Epithelial cell of prostate (primary cell): ENCODE measurements around the gene TMEM120B.

Source experiments
- DNase-seq: peaks from one replicate; pipeline ENCODE4 v3.0.0-alpha.2; 2011; ENCODE audit warnings: low read depth, low spot score
- H3K27ac ChIP-seq: fragments of 450-650 bp; 2 replicates; pipeline ENCODE4 v1.5.1; 2017; ENCODE audit warnings: mild to moderate bottlenecking

TMEM120B gene

DNA sequence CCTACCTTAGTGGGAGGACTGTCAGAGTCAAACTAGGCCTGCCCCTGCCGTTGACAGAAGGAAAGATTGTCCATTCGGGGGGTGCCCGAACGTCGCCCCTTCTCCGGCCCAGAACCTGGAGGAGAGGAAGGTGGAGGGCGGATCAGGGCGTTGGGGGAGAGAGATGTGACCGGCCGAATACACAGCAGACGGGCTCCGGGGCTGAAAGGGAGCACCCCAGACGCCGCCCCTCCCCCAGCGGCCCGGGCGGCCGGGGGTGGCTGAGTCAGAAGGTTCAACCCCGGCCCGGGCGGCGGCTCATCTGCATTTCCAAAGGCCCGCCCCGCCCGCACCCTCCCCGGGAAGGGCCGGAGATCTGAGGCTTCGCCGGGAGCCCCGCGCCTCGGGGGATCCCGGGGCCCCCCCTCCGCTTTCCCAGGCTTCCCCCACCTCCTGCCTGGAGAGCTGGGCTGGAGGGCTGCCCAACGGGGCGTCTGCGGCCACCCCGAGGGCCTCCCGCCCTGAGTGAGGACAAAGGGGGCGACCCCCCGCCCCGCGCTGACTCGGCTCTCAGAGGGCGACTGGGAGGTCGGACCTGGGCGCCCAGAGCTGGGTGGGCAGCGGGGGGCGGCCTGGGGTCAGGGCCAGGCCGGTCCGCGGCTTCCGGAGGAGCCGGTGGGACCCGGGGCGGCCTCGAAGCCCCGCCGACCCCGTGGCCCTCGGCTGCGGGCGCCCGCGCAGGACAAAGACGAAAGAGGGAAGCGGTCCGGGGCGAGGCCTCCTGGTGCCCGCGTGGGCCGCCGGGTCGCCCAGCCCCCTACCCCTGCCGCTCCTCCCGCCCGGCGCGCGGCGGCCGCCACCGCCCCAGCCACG lies 87.5 kb downstream of the TMEM120B start:
- DNase-seq: no peak
- H3K27ac ChIP-seq: peak overlapping the region; percentile 100

DNA sequence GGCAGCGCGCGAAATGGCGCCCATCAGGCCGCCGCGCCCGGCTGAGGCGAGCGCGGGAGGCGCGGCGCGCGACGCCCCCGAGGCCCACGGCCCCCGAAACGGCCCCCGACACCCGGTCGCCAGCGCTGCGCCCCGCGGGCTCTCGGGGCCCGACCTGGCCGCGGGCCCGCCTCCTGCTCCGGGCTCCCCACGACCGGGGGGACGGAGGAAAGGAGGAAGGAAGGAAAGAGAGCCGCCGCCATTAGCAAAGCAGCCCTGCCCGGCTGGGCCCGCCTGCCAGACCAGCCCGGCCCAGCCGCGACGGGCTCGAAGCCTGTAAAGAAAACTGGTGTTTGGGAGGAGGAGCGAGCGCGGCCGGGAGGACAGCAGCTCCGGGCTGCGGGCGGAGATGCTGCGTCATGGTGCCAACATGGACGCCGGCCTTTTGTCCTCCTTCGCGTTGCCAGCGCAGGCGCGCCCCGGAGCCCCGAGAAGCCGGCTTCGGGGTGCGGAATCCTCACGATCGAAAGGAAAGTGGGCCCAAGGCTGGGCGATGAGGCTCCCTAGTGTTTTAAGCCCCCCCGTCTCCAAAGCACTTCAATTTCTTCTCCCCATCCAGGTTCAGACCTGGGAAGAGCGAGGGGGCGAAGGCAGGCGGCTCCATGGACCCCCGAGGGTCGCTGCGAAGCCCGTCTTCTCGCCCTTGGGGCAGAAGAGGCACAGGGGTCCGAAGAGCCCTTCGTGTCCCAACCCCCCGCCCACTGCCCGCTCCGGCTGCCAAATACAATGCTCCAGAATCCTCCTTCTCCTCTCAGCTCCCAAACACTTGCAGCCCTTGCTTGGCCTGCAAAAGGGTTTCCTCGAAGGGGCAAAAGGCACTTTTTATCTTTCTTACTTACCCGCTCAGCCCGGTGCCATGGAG lies 88.4 kb downstream of the TMEM120B start:
- peak overlapping the region; percentile 100 for H3K27ac ChIP-seq
- no peak for DNase-seq

DNA sequence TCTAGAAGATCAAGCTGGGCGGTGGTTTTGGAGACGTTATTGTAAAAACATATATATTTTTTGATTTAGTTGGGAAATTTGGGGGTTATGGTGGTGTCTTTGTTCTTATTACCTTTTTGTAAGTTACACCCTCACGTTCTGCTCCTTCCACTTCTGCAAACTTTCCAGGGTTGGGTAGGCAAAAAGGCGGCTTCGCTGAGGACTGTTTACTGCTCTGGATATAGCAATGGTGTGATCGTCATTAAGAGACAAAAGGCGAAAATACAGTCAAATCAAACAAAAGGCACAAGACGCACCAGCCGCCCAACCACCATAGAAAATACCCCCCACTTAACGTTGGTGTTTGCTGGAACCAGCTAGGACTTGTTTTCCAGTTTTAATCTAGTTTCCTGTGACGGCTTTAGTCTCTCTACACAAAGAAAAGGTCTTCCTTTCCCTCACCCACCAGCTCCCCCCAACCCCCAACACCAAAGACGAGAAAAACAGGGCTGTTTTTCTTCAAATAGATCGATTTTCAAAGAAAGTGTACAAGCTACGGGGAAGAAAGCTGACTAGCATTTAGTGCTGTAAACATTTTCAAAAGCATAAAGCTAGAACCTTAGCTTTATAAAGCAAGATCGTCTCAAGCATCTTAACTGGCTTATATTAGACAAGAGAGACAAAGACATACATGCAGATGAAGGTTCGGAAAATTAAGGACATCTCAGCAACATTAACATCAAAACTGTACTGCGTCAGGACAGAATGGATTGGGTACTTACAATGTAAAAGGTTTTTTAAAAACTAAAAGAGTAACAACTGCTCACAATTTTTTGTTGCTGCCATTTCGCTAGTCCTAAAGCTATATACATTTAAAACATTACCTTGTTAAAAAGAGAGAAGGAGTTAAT lies 89.3 kb downstream of the TMEM120B start:
- peak overlapping the region; percentile 100 for H3K27ac ChIP-seq
- DNase-seq: no peak

DNA sequence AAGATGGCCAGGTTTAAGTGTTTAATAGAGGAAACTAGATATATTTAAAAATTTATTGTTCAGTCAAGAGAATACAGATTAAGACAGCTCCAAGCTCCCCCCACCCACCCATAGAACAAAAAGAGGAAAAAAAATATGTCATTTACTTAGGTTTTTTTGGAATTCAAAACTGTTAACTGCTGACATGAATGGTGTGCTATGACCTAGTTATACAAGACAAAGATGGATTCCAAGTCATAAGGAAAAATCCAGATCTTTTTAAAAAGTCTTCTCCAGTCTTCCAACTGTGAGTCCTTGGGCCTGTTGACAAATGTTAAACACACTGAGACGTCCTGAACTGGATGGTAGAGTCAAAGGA lies 89.9 kb downstream of the TMEM120B start:
- no peak for DNase-seq
- H3K27ac ChIP-seq: peak overlapping the region; percentile 100

DNA sequence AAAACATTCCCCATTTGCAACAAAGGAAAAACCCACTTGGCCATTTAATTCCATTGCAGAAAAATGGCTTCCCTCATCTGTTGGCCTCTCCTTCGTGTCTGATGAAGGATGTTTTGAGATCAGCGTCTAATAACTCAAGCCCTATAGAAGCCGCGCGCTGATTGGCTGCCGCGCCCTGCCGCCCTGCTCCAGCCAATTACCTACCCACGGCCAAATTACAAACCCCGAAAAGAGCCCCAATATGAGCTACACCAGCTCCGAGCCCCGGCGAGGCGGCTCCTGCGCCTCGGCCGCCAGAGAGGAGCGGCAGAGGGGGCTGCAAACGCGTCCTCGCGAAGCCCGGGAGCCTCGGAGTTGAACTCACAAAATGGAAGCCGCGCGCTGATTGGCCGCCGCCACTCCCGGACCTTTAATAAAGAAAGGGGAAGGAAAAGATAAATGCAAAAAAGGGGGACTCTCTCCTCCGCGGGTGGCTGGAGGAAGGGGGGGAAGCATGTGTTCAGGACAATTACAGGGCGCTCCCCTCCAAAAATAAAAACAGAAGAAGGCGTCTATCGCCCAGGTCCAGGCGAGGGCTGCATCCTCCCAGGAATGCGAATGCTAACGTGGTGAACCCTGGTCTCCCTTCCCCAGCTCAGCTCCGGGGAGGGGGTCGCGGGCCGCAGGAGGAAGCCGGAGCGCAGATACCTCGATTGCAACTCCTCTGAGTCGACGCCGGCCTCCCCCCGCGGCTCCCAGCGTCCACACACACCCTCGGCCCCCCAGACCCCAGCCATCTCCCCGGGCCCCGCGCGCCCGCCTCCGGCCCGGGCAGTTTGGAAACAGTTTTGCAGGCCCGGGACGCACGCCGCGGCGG lies 90.5 kb downstream of the TMEM120B start:
- DNase-seq: peak; percentile 75
- H3K27ac ChIP-seq: peak overlapping the region; percentile 100

DNA sequence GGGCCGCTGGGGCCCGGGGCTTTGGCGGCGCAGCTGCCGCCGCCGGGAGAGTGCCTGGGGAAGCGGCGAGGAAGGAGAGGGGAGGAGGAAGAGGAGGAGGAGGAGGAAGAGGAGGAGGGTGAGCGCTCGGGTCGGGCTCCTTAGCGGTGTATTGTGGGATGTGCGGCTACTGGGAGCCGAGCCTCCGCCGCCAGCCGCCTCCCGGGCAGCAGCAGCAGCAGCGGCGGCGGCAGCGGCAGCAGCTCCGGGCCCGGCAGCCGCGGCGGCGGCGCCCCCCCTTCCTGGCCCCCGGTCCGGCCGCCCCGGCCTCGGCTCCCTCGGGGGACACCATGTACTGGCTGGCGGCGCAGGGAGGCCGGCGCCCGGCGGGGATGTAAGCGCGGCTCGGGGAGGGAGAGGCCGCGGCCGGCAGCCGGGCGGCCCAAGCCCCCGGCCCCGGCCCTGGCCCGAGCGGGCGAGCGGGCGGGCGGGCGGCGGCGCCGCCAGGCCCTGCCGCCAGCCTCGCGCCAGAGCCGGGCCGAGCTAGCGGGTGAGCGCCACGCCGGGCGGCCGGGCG lies 91.4 kb downstream of the TMEM120B start, which contains the start of gene SETD1B:
TSS of gene SETD1B (plus strand) at position 149 of the 556 bp plus-strand sequence. CDS start 729 bp downstream, outside the sequence.
- peak within 1 kb of the TSS; percentile 100 for H3K27ac ChIP-seq
- DNase-seq: no peak

DNA sequence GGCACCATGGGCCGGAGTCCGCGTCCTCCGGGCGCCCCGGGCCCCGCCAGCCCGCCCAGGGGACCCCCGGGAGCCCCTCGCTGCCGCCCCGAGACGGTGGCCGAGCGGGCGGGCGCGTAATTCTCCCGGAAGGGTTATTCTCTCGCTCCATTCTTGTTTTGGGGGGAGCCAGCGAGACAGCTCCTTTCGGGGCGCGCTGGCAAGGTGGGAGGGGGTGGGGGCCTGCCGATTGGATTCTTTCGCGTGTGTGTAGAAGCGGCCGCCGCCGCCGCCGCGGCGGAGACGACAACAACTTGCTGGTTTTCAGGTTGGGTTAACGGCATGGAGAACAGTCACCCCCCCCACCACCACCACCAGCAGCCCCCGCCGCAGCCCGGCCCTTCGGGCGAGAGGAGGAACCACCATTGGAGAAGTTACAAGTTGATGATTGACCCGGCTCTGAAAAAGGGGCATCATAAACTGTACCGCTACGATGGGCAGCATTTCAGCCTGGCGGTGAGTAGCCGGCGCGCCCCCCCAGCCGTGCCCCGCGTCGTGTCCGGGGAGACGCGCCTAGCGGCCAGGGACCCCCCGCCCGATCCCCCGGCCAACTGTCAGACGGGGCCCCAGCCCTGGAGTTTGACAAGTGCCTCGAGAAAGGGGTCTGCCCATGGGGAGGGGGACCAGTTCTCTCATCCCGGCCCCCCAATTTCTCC lies 92.0 kb downstream of the TMEM120B start:
- no peak for DNase-seq
- peak overlapping the region; percentile 100 for H3K27ac ChIP-seq

DNA sequence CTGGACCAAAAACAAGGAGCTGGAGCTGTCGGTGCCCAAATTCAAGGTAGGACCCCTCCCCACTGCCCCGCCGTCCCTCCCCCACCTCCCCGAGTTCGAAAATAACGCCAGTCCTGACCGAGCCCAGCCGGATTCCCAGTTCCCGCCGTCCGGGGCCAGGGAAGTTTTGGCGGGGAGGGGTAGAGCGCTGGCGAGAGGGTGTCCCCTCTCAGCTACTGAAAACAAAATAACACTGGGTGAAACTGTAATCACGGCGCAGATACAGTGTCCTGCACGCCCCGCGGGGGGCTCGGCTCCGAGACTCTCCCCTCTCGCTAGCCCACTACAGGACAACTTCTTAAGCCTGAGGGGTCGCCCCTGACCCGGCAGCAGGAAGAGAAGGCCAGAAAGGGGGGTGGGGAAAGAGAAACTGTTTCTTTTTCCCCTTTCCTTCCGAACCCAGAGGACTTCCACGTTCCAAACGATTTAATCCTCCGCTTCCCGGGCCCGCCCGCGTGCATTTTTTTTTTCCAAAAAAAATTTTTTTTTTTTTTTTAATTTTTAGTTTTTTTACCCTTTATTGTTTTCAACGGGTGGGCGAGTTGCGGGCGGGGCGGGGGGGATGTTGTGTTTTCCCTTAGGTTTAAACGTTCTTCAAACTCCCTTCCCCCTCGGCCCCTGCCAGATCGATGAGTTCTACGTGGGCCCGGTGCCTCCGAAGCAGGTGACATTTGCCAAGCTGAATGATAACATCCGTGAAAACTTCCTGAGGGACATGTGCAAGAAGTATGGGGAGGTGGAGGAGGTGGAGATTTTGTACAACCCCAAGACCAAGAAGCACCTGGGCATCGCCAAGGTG lies 92.8 kb downstream of the TMEM120B start:
- H3K27ac ChIP-seq: peak overlapping the region; percentile 100
- DNase-seq: no peak

DNA sequence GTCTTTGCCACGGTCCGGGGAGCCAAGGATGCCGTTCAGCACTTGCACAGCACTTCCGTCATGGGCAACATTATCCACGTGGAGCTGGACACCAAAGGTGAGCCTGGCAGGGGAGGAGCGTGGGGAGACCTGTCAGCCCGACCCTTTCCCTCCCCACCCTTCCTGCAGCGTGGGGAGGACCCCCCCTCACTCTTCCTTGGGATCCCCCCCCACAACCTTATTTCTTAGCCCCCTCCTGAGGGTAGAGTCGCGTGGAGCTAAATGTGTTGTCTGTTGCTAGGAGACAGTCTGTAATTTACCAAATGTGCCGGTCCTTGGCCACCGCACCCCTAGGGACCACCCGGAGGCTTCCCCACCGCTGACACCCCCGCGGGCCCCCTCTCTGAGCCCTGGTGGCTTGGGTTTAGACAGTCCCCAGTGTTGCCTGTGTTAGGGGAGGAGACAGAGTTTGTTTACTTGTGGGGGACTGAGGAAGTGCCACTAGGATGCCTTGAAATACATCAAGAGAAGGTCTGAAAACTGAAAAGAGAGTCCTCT lies 93.5 kb downstream of the TMEM120B start:
- peak overlapping the region; percentile 100 for H3K27ac ChIP-seq
- no peak for DNase-seq

DNA sequence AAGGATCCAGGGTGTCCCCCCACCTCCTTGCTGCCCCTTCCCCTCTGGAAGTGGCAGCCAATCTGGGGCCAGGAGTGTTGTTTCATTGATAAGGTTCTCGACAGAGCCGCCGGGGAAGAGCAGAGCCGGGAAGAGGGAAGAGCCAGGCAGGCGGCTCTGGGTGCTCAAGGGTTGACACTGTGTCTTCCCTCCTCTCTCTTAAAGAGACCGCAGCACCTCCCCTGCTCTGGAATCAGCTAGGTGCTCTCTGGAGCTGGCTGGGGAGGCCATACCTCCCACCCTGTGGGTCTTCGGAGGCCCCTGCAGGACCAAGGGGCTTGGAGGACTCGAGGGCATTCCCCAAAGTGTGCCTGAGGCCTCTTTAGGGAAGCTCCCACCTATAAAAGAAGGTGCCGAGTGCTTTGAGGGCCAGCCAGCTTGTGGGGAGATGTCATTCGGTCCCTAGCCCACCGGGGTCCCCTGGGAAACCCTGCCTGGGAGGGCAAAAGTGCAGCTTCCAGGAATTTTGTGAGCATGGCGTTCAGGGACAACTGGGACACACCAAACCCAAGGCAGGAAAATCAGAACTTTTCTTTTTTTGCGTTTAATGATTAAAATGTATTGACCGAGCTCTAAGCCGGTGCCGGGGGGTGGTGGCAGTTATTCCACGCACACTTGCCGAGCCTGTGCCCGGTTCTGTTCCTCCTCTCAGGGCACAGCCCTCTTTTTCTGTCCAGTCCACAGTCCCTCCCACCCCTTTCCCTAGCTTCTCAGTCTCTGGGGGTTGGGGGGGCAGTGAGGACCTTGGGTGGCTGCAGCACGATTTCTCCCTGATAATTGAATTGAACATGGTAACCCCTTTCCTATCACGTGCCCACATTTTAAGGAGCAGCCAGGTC lies 94.2 kb downstream of the TMEM120B start:
- DNase-seq: no peak
- H3K27ac ChIP-seq: no peak overlapping the region

DNA sequence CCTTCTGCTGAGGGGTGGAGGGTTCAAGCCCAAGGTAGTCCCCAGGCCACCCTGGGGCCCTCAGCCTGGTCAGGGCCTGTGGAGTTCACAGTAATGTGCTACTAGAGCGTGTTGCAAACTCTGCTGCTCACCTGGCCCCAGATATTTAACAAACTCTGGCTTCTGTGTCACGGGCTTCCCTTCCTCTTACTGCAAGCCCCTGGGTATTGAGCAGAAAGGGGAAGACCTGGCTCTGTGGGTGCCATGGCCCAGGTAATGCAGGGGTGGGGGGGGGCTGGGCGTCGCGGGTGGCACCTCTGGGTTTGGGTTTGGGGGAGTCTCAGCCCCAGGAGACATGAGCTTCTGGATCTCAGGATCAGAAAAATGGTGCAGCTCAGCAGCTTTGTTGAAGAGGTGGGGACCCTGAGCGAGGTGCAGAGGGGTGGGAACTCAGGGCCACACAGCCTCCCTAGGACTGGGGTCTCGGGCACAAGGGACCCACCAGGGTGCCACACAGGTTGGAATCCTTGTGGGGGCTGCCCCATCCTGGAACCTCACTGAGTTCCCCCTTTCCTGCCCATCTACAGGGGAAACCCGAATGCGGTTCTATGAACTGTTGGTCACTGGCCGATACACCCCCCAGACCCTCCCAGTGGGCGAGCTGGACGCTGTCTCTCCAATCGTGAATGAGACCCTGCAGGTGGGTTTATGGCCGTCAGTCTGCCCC lies 95.2 kb downstream of the TMEM120B start:
- DNase-seq: no peak
- no peak overlapping the region for H3K27ac ChIP-seq

DNA sequence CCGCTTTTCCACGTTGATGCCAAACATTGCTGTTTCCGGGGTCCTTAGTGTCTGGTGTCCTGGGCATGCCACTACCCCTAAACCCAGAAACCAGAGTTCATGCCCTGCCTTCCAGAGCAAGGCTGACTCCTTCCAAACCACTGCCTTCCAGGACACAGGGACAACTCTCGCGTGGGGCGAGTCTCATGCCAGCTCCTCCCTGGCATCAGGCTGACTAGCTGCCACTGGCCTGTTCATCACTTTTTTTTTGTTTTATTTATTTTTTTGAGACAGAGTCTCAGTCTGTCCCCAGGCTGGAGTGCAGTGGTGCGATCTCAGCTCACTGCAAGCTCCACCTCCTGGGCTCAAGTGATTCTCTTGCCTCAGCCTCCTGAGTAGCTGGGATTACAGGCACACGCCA lies 96.1 kb downstream of the TMEM120B start:
- no peak for DNase-seq
- no peak overlapping the region for H3K27ac ChIP-seq

DNA sequence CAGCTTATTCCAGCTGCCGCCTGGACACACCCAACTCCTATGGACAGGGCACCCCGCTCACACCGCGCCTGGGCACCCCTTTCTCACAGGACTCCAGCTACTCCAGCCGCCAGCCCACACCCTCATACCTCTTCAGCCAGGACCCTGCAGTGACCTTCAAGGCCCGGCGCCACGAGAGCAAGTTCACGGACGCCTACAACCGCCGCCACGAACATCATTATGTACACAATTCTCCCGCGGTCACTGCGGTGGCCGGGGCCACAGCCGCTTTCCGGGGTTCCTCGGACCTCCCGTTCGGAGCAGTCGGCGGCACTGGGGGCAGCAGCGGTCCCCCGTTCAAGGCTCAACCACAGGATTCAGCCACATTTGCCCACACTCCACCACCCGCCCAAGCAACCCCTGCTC lies 97.2 kb downstream of the TMEM120B start:
- no peak overlapping the region for H3K27ac ChIP-seq
- no peak for DNase-seq

DNA sequence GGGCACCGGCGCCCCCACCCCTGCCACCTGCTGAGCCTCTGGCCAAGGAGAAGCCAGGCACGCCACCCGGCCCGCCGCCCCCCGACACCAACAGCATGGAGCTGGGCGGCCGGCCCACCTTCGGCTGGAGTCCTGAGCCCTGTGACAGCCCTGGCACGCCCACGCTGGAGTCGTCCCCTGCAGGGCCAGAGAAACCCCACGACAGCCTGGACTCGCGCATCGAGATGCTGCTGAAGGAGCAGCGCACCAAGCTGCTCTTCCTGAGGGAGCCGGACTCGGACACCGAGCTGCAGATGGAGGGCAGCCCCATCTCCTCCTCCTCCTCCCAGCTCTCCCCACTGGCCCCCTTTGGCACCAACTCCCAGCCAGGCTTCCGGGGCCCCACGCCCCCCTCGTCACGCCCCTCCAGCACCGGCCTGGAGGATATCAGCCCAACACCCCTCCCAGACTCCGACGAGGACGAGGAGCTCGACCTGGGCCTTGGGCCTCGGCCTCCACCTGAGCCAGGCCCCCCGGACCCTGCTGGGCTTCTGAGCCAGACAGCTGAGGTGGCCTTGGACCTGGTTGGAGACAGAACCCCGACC lies 97.8 kb downstream of the TMEM120B start:
- no peak for DNase-seq
- H3K27ac ChIP-seq: no peak overlapping the region

DNA sequence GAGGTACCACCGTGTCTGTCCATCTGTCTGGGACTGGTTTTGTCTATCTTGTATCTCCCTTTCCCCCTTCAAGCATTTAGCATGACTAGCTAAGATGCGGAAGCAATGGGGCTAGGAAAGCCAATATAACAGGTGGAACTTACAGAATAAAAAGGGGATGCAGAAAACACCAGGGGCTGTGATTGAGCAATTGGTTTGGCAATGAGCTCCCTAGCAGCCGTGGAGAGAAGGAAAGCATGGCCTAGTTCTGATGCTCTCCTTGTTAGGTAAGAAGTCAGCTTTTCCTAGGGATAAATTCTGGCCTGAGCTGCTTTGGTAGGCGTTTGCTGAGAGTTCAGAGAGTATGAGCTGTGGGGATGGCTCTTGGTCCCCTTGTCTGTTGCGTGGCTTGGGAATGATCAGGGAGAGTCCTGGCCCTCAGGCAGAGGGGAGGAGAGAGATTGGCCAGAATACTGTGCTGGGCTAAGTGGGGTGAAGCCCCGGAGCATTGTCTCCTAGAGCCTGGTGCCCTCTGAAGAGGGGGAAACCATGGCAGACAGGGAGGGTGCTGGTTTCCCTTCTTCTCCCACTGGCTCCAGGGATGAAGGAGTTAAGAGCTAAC lies 98.4 kb downstream of the TMEM120B start:
- DNase-seq: no peak
- H3K27ac ChIP-seq: no peak overlapping the region
